Colonic mucosa (tissue), 4 donors: ENCODE measurements around the gene SLC39A12. TPM values are rescaled to one million over a fixed set of nuclear protein-coding genes. Genes with fewer than 3 reads are reported as not detected.

Source experiments
- DNase-seq: peaks from one replicate; pipeline ENCODE4 v3.0.0-alpha.2; 2020
- H3K27ac ChIP-seq: fragments of 200-600 bp; one replicate; pipeline ENCODE4 v1.8.0; 2021
- H3K27me3 ChIP-seq: fragments of 200-600 bp; one replicate; pipeline ENCODE4 v1.8.0; 2021
- H3K36me3 ChIP-seq: fragments of 200-600 bp; one replicate; pipeline ENCODE4 v1.8.0; 2021
- H3K4me1 ChIP-seq: fragments of 200-600 bp; one replicate; pipeline ENCODE4 v1.8.0; 2021; ENCODE audit warnings: mild to moderate bottlenecking
- H3K4me3 ChIP-seq: fragments of 200-600 bp; one replicate; pipeline ENCODE4 v1.8.0; 2021
- H3K9ac ChIP-seq, 2 donors: one replicate each; pipeline ENCODE4 v1.7.0; 2013; ENCODE audit warnings: control low read depth in 2 of 2, low read depth in 2 of 2, low read length in 2 of 2
- H3K9me3 ChIP-seq: fragments of 200-600 bp; one replicate; pipeline ENCODE4 v1.8.0; 2021
- intact Hi-C: fragments of 100-400 bp; cut with DNase I; formaldehyde crosslinking; loops from one replicate; pipeline ENCODE4 v1.14.1; 2022
- total RNA-seq, 2 donors: library from RNA; stranded (reverse); fragmentation: NEBNext Ultra II Directional in 1 of 2; extraction: Animal tissue kit (Norgen Biotek cat#: 25700) in 1 of 2; gene quantifications; one replicate each; pipeline ENCODE4 v1.2.1, GENCODE V29; 2021
- TF ChIP-seq, protein P1 (sequence below): fragments of 200-600 bp; IDR thresholded peaks from one replicate; pipeline ENCODE4 v1.8.0; 2022; ENCODE audit warnings: antibody characterized with exemption, mild to moderate bottlenecking
- donor health status: healthy.
- donor health status: DM: no; HTN: no; CAD: no.
- donor health status: DM: no; HTN: no; CAD: no.

SLC39A12 gene
- total RNA-seq, 2 donors from 2014 or later, result 0.13 to 0.15 TPM

DNA sequence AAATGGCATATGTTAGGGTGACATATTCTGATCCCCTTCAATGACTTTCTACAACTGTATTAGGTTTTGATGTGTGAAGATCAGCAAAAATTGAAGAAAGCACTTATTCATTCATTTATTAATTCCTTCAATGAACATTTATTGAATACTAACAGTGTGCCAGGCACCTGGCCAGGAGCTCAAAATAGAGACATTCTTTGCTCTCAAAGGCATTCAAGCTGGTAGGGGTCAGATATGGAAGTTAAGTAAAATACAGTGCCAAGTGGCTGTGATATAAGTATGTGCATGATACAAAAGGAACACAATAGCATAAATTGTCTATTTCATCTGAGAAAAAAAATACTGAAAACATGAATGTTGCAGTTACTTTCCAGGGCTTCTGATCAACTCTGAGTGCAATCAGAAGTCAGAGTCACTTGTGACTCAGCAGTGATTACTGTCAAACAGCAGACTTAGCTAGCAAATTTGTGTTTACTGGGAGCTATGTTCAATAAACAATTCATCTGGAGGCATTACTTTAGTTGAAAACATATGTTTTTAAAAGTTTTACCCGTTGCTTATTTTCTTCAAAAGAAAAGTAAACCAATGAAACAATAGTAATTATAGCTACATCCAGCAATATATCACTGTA is 128.1 kb downstream of the SLC39A12 start:
- H3K27ac ChIP-seq, result no peak overlapping the region
- H3K9ac ChIP-seq, result no peak overlapping the region
- H3K9me3 ChIP-seq, result no peaks in the 10 kb centered on the region
- intact Hi-C loops, result no loop called here
- no peak overlapping the region for H3K4me3 ChIP-seq
- TF ChIP-seq, protein P1, sequence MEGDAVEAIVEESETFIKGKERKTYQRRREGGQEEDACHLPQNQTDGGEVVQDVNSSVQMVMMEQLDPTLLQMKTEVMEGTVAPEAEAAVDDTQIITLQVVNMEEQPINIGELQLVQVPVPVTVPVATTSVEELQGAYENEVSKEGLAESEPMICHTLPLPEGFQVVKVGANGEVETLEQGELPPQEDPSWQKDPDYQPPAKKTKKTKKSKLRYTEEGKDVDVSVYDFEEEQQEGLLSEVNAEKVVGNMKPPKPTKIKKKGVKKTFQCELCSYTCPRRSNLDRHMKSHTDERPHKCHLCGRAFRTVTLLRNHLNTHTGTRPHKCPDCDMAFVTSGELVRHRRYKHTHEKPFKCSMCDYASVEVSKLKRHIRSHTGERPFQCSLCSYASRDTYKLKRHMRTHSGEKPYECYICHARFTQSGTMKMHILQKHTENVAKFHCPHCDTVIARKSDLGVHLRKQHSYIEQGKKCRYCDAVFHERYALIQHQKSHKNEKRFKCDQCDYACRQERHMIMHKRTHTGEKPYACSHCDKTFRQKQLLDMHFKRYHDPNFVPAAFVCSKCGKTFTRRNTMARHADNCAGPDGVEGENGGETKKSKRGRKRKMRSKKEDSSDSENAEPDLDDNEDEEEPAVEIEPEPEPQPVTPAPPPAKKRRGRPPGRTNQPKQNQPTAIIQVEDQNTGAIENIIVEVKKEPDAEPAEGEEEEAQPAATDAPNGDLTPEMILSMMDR, result no peak
- no peak for DNase-seq
- no peaks in the 10 kb centered on the region for H3K36me3 ChIP-seq
- no peaks in the 10 kb centered on the region for H3K27me3 ChIP-seq
- no peaks in the 10 kb centered on the region for H3K4me1 ChIP-seq

DNA sequence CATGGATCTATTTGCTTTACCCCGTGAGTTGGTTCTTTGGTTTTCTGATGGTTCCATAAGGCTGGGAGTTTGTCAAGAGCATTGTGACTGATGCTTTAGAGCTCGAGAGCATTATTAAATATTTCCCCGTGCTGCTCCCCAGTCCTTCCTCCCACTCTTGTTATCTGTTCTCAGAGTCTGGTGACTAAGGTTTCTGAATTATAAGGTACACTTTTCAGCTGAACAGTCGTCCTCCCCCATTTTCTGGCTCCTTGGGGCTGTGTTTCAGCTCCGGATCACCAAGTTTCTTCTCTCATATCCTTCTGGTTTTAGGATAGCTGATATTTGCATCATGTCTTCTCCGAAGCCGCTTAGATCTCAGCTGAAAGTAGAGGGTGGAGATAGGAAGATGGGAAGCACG is 130.7 kb downstream of the SLC39A12 start:
- no peaks in the 10 kb centered on the region for H3K36me3 ChIP-seq
- no peaks in the 10 kb centered on the region for H3K4me1 ChIP-seq
- TF ChIP-seq, protein P1, result no peak
- no peaks in the 10 kb centered on the region for H3K9me3 ChIP-seq
- H3K27me3 ChIP-seq, result no peaks in the 10 kb centered on the region
- intact Hi-C loops, result no loop called here
- no peak overlapping the region for H3K9ac ChIP-seq
- no peak overlapping the region for H3K27ac ChIP-seq
- DNase-seq, result no peak
- H3K4me3 ChIP-seq, result no peak overlapping the region

DNA sequence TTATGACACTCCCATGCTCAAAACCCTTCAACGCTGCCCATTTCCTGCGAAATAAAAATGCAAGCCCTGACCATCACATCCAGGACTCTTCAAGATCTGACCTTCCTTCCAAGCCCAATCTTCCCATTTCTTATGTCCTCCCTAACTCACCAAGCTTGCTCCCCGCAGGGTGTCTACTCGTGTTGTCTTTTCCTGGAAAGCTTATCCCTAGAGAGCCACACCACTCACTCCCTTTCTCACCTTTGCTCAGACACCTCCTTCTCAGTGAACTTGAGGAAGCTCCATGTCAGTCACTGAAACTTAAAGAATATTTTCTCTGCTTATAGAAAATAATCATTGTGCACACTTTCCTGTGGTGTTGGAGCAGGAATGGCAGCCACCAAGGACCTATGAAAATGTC is 134.1 kb downstream of the SLC39A12 start:
- Histone ChIP-seq H3K9ac (no peak overlapping the region), H3K4me1 (no peaks in the 10 kb centered on the region), H3K27ac (no peak overlapping the region), H3K27me3 (no peaks in the 10 kb centered on the region), H3K4me3 (no peak overlapping the region), H3K36me3 (no peaks in the 10 kb centered on the region), H3K9me3 (no peaks in the 10 kb centered on the region)
- no peak for DNase-seq
- intact Hi-C loops, result no loop called here
- TF ChIP-seq, protein P1, result no peak

DNA sequence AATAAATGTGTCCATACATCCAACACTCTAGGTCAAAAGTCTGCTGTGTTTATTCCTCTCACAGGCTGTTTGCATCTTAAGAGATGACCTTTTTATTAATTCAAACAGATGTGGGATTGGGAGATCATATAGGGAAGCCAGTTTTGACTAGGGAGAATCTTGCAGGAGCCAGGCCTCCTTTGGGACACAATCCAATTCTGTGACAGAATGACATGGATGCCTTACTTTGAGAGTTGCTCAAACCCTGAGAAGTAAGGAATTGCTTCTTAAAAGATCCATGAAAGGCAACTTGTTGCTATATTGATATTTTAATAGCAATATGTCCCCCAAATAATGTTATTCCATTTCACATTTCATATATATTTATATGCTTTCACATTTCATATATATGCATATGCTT is 135.0 kb downstream of the SLC39A12 start:
- Histone ChIP-seq H3K9me3 (no peaks in the 10 kb centered on the region), H3K36me3 (no peaks in the 10 kb centered on the region), H3K4me1 (no peaks in the 10 kb centered on the region), H3K4me3 (no peak overlapping the region), H3K27ac (no peak overlapping the region), H3K9ac (no peak overlapping the region), H3K27me3 (no peaks in the 10 kb centered on the region)
- TF ChIP-seq, protein P1, result no peak
- no peak for DNase-seq
- intact Hi-C loops, result no loop called here

DNA sequence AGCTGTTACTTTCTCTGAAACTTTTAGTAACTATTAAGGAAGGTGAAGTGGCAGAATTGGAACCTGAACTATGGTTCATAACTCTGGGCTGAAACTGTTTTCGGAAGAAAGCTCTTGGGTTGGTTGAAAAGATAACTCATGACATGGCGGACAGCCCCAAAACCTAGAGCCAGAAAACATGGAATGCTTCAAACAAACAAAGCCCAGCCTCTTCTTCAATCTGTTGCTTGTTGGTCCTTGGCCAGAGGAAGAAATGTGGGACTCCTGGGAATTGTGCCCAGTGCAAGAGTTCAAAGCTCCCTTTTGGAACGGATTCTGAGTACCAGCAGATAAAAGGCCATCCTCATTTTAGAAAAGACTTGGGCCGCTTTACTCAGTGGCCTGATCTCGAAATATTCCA is 135.6 kb downstream of the SLC39A12 start:
- Histone ChIP-seq H3K27ac (no peak overlapping the region), H3K4me3 (no peak overlapping the region), H3K36me3 (no peaks in the 10 kb centered on the region), H3K4me1 (no peaks in the 10 kb centered on the region), H3K9ac (no peak overlapping the region), H3K9me3 (no peaks in the 10 kb centered on the region), H3K27me3 (no peaks in the 10 kb centered on the region)
- intact Hi-C loops, result no loop called here
- DNase-seq, result peak; percentile 22
- TF ChIP-seq, protein P1, result no peak

Other genes with a start within 250 kb of the SLC39A12 start
- 10 to 100 TPM; 16.6 to 57.4 TPM for gene TMEM236, start 199.7 kb upstream of the SLC39A12 start, total RNA-seq
- gene MRC1, start 142.6 kb upstream of the SLC39A12 start, total RNA-seq, result 10 to 100 TPM in 1 of 2 donors, 1 to 10 TPM in 1; 9.2 to 19.2 TPM
- gene CACNB2, start 188.5 kb downstream of the SLC39A12 start, total RNA-seq, result 10 to 100 TPM in 1 of 2 donors, 1 to 10 TPM in 1; 9.8 to 12.1 TPM